Measurements from ENCODE around the gene FAM168A. TPM values are rescaled to one million over a fixed set of nuclear protein-coding genes. Genes with fewer than 3 reads are reported as not detected.

FAM168A gene
- total and polyA plus RNA-seq, 2 of the 8 experiments (the other 6 are each of a cell fraction or from before 2014, with no cell fraction given): 17.1 to 21.6 TPM

DNA sequence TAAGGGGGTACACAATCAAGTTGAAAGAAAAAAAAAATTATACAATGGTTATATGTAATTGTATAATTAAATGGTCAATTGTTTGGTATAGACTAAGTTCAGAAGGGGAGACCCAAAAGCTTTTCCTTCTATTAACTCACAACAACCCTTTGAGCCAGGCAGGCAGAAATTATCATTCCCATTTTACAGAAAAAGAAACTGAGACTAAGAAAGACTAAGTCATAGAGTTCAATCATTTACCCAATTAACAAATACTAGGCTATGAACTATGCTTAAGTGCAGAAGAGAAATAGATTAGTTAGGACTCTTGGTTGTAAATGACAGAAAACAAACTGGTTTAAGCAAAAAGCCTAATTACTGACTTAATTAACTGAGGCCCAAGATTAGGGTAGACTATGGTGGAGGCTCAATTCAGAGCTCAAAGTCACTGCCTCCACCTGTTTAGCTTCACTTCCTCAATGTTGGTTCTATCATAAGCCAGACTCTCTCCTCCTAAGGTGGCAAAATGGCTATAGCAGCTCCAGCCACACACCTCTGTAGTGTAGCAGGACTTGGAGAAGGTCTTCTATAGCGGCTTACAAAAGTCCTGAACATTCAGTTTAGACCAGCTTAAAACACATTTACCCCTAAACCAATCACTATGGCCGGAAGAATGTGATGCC is 34.2 kb downstream of the FAM168A start (continued):
- TF ChIP-seq, protein P1, sequence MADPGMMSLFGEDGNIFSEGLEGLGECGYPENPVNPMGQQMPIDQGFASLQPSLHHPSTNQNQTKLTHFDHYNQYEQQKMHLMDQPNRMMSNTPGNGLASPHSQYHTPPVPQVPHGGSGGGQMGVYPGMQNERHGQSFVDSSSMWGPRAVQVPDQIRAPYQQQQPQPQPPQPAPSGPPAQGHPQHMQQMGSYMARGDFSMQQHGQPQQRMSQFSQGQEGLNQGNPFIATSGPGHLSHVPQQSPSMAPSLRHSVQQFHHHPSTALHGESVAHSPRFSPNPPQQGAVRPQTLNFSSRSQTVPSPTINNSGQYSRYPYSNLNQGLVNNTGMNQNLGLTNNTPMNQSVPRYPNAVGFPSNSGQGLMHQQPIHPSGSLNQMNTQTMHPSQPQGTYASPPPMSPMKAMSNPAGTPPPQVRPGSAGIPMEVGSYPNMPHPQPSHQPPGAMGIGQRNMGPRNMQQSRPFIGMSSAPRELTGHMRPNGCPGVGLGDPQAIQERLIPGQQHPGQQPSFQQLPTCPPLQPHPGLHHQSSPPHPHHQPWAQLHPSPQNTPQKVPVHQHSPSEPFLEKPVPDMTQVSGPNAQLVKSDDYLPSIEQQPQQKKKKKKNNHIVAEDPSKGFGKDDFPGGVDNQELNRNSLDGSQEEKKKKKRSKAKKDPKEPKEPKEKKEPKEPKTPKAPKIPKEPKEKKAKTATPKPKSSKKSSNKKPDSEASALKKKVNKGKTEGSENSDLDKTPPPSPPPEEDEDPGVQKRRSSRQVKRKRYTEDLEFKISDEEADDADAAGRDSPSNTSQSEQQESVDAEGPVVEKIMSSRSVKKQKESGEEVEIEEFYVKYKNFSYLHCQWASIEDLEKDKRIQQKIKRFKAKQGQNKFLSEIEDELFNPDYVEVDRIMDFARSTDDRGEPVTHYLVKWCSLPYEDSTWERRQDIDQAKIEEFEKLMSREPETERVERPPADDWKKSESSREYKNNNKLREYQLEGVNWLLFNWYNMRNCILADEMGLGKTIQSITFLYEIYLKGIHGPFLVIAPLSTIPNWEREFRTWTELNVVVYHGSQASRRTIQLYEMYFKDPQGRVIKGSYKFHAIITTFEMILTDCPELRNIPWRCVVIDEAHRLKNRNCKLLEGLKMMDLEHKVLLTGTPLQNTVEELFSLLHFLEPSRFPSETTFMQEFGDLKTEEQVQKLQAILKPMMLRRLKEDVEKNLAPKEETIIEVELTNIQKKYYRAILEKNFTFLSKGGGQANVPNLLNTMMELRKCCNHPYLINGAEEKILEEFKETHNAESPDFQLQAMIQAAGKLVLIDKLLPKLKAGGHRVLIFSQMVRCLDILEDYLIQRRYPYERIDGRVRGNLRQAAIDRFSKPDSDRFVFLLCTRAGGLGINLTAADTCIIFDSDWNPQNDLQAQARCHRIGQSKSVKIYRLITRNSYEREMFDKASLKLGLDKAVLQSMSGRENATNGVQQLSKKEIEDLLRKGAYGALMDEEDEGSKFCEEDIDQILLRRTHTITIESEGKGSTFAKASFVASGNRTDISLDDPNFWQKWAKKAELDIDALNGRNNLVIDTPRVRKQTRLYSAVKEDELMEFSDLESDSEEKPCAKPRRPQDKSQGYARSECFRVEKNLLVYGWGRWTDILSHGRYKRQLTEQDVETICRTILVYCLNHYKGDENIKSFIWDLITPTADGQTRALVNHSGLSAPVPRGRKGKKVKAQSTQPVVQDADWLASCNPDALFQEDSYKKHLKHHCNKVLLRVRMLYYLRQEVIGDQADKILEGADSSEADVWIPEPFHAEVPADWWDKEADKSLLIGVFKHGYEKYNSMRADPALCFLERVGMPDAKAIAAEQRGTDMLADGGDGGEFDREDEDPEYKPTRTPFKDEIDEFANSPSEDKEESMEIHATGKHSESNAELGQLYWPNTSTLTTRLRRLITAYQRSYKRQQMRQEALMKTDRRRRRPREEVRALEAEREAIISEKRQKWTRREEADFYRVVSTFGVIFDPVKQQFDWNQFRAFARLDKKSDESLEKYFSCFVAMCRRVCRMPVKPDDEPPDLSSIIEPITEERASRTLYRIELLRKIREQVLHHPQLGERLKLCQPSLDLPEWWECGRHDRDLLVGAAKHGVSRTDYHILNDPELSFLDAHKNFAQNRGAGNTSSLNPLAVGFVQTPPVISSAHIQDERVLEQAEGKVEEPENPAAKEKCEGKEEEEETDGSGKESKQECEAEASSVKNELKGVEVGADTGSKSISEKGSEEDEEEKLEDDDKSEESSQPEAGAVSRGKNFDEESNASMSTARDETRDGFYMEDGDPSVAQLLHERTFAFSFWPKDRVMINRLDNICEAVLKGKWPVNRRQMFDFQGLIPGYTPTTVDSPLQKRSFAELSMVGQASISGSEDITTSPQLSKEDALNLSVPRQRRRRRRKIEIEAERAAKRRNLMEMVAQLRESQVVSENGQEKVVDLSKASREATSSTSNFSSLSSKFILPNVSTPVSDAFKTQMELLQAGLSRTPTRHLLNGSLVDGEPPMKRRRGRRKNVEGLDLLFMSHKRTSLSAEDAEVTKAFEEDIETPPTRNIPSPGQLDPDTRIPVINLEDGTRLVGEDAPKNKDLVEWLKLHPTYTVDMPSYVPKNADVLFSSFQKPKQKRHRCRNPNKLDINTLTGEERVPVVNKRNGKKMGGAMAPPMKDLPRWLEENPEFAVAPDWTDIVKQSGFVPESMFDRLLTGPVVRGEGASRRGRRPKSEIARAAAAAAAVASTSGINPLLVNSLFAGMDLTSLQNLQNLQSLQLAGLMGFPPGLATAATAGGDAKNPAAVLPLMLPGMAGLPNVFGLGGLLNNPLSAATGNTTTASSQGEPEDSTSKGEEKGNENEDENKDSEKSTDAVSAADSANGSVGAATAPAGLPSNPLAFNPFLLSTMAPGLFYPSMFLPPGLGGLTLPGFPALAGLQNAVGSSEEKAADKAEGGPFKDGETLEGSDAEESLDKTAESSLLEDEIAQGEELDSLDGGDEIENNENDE (IDR thresholded peaks at IDR 0.05; ENCODE audit: insufficient replicate concordance, low read length): no peak
- TF ChIP-seq TBP (IDR thresholded peaks at IDR 0.05; ENCODE audit: low read depth, low read length): no peak
- no peak for TF ChIP-seq SP4 (IDR thresholded peaks at IDR 0.05; ENCODE audit: low read length)
- no peak for TF ChIP-seq CHD1 (IDR thresholded peaks at IDR 0.05; ENCODE audit: low read depth, low read length)
- no peak for TF ChIP-seq CBX5 (IDR thresholded peaks at IDR 0.05; ENCODE audit: low read depth, low read length)

All from H1 (cell line).